ENCODE data around the gene LZIC. TPM values are rescaled to one million over a fixed set of nuclear protein-coding genes. Genes with fewer than 3 reads are reported as not detected.

Gene LZIC
- total and polyA plus RNA-seq, 2 of the 13 experiments (the other 11 are each of a cell fraction or from before 2014, with no cell fraction given), result 25.2 to 71.8 TPM

- TF ChIP-seq ZFP37 (CRISPR knock-in tag; IDR thresholded peaks at IDR 0.05; ENCODE audit: borderline replicate concordance) (no peak), HMGA1 (CRISPR knock-in tag; conservative IDR thresholded peaks at IDR 0.05) (no peak), GABPA (IDR thresholded peaks at IDR 0.05; ENCODE audit: low read depth, low read length) (no peak), GABPA (CRISPR knock-in tag; IDR thresholded peaks at IDR 0.05; ENCODE audit: low read depth) (no peak), ZNF329 (CRISPR knock-in tag; IDR thresholded peaks at IDR 0.05; ENCODE audit: low read depth) (no peak), ZC3H13 (CRISPR knock-in tag; IDR thresholded peaks at IDR 0.05) (no peak), XRCC5 (optimal IDR thresholded peaks at IDR 0.05; ENCODE audit: low read length) (peak; percentile 42), NR1H2 (CRISPR knock-in tag; IDR thresholded peaks at IDR 0.05; ENCODE audit: borderline replicate concordance, low read depth) (no peak), ZNF101 (CRISPR knock-in tag; IDR thresholded peaks at IDR 0.05; ENCODE audit: borderline replicate concordance, low read depth) (no peak), PHF8 (CRISPR knock-in tag; IDR thresholded peaks at IDR 0.05) (peak; percentile 27; the same call in 1 of the 2 replicates), NR2C2 (CRISPR knock-in tag; IDR thresholded peaks at IDR 0.05; ENCODE audit: borderline replicate concordance) (no peak), ZNF225 (CRISPR knock-in tag; IDR thresholded peaks at IDR 0.05) (no peak), ATF7 (IDR thresholded peaks at IDR 0.05) (no peak), ATF7 (CRISPR knock-in tag; IDR thresholded peaks at IDR 0.05) (no peak), ZNF782 (CRISPR knock-in tag; IDR thresholded peaks at IDR 0.05; ENCODE audit: borderline replicate concordance) (no peak), HDAC2 (CRISPR knock-in tag; IDR thresholded peaks at IDR 0.05) (peak; percentile 22; the same call in 1 of the 2 replicates), BORCS8-MEF2B (CRISPR knock-in tag; IDR thresholded peaks at IDR 0.05) (no peak), ZFX (CRISPR knock-in tag; IDR thresholded peaks at IDR 0.05; ENCODE audit: low read depth) (0 out of 2 replicates have a peak, but pooled peaks have one; percentile 27)
- TF ChIP-seq, protein P1, sequence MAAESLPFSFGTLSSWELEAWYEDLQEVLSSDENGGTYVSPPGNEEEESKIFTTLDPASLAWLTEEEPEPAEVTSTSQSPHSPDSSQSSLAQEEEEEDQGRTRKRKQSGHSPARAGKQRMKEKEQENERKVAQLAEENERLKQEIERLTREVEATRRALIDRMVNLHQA (CRISPR knock-in tag; IDR thresholded peaks at IDR 0.05), result no peak
- TF ChIP-seq, protein P2, sequence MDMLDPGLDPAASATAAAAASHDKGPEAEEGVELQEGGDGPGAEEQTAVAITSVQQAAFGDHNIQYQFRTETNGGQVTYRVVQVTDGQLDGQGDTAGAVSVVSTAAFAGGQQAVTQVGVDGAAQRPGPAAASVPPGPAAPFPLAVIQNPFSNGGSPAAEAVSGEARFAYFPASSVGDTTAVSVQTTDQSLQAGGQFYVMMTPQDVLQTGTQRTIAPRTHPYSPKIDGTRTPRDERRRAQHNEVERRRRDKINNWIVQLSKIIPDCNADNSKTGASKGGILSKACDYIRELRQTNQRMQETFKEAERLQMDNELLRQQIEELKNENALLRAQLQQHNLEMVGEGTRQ (IDR thresholded peaks at IDR 0.05; ENCODE audit: low read depth, low read length), result no peak
- TF ChIP-seq, protein P2 (CRISPR knock-in tag; IDR thresholded peaks at IDR 0.05; ENCODE audit: borderline replicate concordance), result no peak
- TF ChIP-seq, protein P3, sequence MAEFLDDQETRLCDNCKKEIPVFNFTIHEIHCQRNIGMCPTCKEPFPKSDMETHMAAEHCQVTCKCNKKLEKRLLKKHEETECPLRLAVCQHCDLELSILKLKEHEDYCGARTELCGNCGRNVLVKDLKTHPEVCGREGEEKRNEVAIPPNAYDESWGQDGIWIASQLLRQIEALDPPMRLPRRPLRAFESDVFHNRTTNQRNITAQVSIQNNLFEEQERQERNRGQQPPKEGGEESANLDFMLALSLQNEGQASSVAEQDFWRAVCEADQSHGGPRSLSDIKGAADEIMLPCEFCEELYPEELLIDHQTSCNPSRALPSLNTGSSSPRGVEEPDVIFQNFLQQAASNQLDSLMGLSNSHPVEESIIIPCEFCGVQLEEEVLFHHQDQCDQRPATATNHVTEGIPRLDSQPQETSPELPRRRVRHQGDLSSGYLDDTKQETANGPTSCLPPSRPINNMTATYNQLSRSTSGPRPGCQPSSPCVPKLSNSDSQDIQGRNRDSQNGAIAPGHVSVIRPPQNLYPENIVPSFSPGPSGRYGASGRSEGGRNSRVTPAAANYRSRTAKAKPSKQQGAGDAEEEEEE (CRISPR knock-in tag; IDR thresholded peaks at IDR 0.05; ENCODE audit: borderline replicate concordance), result no peak
- TF ChIP-seq, protein P4, sequence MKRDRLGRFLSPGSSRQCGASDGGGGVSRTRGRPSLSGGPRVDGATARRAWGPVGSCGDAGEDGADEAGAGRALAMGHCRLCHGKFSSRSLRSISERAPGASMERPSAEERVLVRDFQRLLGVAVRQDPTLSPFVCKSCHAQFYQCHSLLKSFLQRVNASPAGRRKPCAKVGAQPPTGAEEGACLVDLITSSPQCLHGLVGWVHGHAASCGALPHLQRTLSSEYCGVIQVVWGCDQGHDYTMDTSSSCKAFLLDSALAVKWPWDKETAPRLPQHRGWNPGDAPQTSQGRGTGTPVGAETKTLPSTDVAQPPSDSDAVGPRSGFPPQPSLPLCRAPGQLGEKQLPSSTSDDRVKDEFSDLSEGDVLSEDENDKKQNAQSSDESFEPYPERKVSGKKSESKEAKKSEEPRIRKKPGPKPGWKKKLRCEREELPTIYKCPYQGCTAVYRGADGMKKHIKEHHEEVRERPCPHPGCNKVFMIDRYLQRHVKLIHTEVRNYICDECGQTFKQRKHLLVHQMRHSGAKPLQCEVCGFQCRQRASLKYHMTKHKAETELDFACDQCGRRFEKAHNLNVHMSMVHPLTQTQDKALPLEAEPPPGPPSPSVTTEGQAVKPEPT (CRISPR knock-in tag; IDR thresholded peaks at IDR 0.05; ENCODE audit: low read depth), result no peak
These were observed 41.8 kb downstream of the LZIC start (continued) for GRCh38 chr1:9901148-9902059.
